H1 (cell line): ENCODE data around the gene DMXL2. TPM values are rescaled to one million over a fixed set of nuclear protein-coding genes. Genes with fewer than 3 reads are reported as not detected.

ENCODE experiments used
- CTCF ChIA-PET: fragments of 300-600 bp; sonication (Branson Sonifier 250); formaldehyde crosslinking; loops from one replicate; lab custom pipeline; 2021; ENCODE audit not compliant: partially characterized antibody; lab: Charles Lee
- POLR2A ChIA-PET: fragments of 300-600 bp; sonication (Branson Sonifier 250); formaldehyde crosslinking; loops from one replicate; lab custom pipeline; 2021; ENCODE audit warnings: inconsistent platforms; ENCODE audit not compliant: partially characterized antibody; lab: Charles Lee
- DNase-seq, 2 experiments: peaks; one replicate each; pipeline versions ENCODE4 v3.0.0 to v3.0.0-alpha.2; 2010 to 2022; ENCODE audit warnings: low spot score in 2 of 2, low read depth in 1 of 2, mixed read lengths in 1 of 2
- FAIRE-seq: peaks from 2 replicates; lab custom pipeline; 2011; peaks lifted over from hg19 to GRCh38; lab: Jason Lieb, UNC
- H2AFZ ChIP-seq: 2 replicates; pipeline ENCODE4 v1.8.1; 2012; ENCODE audit warnings: low read length, inconsistent platforms
- H2AK5ac ChIP-seq: 2 replicates; pipeline ENCODE4 v1.6.1; 2013; ENCODE audit warnings: low read depth, low read length
- H2BK120ac ChIP-seq: replicated peaks from 2 replicates; pipeline ENCODE3; 2013; ENCODE audit warnings: low read depth, low read length, inconsistent platforms
- H2BK12ac ChIP-seq: 2 replicates; pipeline ENCODE4 v1.6.1; 2013; ENCODE audit warnings: low read depth, low read length
- H2BK15ac ChIP-seq: 2 replicates; pipeline ENCODE4 v1.6.1; 2013; ENCODE audit warnings: low read length
- H2BK20ac ChIP-seq: 2 replicates; pipeline ENCODE4 v1.6.1; 2013; ENCODE audit warnings: low read length
- H2BK5ac ChIP-seq: 2 replicates; pipeline ENCODE4 v1.6.1; 2013; ENCODE audit warnings: low read depth, low read length
- H3K14ac ChIP-seq: 2 replicates; pipeline ENCODE4 v1.6.1; 2013; ENCODE audit warnings: inconsistent platforms; ENCODE audit not compliant: insufficient read length
- H3K18ac ChIP-seq: 2 replicates; pipeline ENCODE4 v1.6.1; 2013; ENCODE audit warnings: low read length; ENCODE audit errors: extremely low read depth
- H3K23ac ChIP-seq: 2 replicates; pipeline ENCODE4 v1.6.1; 2013; ENCODE audit warnings: inconsistent platforms; ENCODE audit not compliant: insufficient read length
- H3K23me2 ChIP-seq: 2 replicates; pipeline ENCODE4 v1.6.1; 2013; ENCODE audit warnings: low read depth, low read length
- H3K27ac ChIP-seq: 2 replicates; pipeline ENCODE4 v1.6.1; 2011; ENCODE audit warnings: low read depth, low read length, inconsistent platforms
- H3K27me3 ChIP-seq, 4 experiments: replicated peaks in 1 of 4; 1 replicate in 1 of 4; 2 replicates in 3 of 4; pipeline versions ENCODE4 v1.6.1 to v1.8.1; 2011 to 2013; ENCODE audit warnings: low read length in 3 of 4, mild to moderate bottlenecking in 3 of 4, inconsistent platforms in 2 of 4, mixed read lengths in 2 of 4, moderate library complexity in 1 of 4; ENCODE audit not compliant: control insufficient read depth in 3 of 4, insufficient read depth in 3 of 4; ENCODE audit errors: extremely low read depth in 1 of 4
- H3K36me3 ChIP-seq, 4 experiments: 2 replicates each; pipeline versions ENCODE4 v1.6.1 to v1.8.1; 2011 to 2013; ENCODE audit warnings: mild to moderate bottlenecking in 4 of 4, low read length in 3 of 4, moderate library complexity in 2 of 4, control low read depth in 1 of 4, inconsistent platforms in 1 of 4; ENCODE audit not compliant: insufficient read depth in 4 of 4, control insufficient read depth in 2 of 4
- H3K4ac ChIP-seq: replicated peaks from 2 replicates; pipeline ENCODE3; 2013; ENCODE audit warnings: low read length, low read depth, mixed read lengths, inconsistent platforms; ENCODE audit not compliant: insufficient read length
- H3K4me1 ChIP-seq, 4 experiments: replicated peaks in 1 of 4; 1 replicate in 1 of 4; 2 replicates in 3 of 4; pipeline versions ENCODE4 v1.6.1 to v1.8.1; 2011 to 2013; ENCODE audit warnings: low read length in 3 of 4, inconsistent platforms in 2 of 4, mixed read lengths in 1 of 4; ENCODE audit not compliant: insufficient read depth in 4 of 4, control insufficient read depth in 3 of 4
- H3K4me2 ChIP-seq, 2 experiments: 2 replicates each; pipeline versions ENCODE4 v1.6.1 to v1.8.1; 2011 to 2013; ENCODE audit warnings: low read depth in 2 of 2, low read length in 2 of 2, control low read depth in 1 of 2, inconsistent platforms in 1 of 2, mild to moderate bottlenecking in 1 of 2; ENCODE audit not compliant: insufficient read depth in 1 of 2
- H3K4me3 ChIP-seq, 4 experiments: fragments of 200-600, 300-600 bp in 1 of 4; sonication (generic), shearing (Covaris generic), sonication (Bioruptor Twin) in 1 of 4; 2 replicates each; pipeline versions ENCODE4 v1.5.1 to v1.8.1; 2011 to 2016; ENCODE audit warnings: low read length in 4 of 4, low read depth in 3 of 4, control low read depth in 2 of 4, inconsistent platforms in 2 of 4, mild to moderate bottlenecking in 2 of 4, mixed read lengths in 1 of 4, moderate library complexity in 1 of 4; ENCODE audit not compliant: insufficient read depth in 2 of 4; ENCODE audit errors: extremely low read depth in 1 of 4
- H3K56ac ChIP-seq: replicated peaks from 2 replicates; pipeline ENCODE3; 2013; ENCODE audit warnings: low read depth, mild to moderate bottlenecking, mixed read lengths, low read length, inconsistent platforms; ENCODE audit not compliant: insufficient read length
- H3K79me1 ChIP-seq: 2 replicates; pipeline ENCODE4 v1.6.1; 2013; ENCODE audit warnings: low read depth, low read length, control low read depth
- H3K79me2 ChIP-seq, 2 experiments: 2 replicates each; pipeline versions ENCODE4 v1.6.1 to v1.8.1; 2012 to 2013; ENCODE audit warnings: low read length in 2 of 2, mild to moderate bottlenecking in 2 of 2, inconsistent platforms in 1 of 2; ENCODE audit not compliant: insufficient read depth in 2 of 2, control insufficient read depth in 1 of 2
- H3K9ac ChIP-seq, 4 experiments: replicated peaks in 1 of 4; 1 replicate in 1 of 4; 2 replicates in 3 of 4; pipeline versions ENCODE4 v1.6.1 to v1.8.1; 2011 to 2013; ENCODE audit warnings: low read depth in 3 of 4, low read length in 3 of 4, control low read depth in 2 of 4, mild to moderate bottlenecking in 2 of 4, moderate library complexity in 2 of 4, inconsistent platforms in 1 of 4; ENCODE audit errors: extremely low read depth in 1 of 4
- H3K9me3 ChIP-seq, 2 experiments: 2 replicates each; pipeline versions ENCODE4 v1.6.1 to v1.8.1; 2012 to 2013; ENCODE audit warnings: mild to moderate bottlenecking in 2 of 2, moderate library complexity in 2 of 2, control low read depth in 1 of 2, inconsistent platforms in 1 of 2, low read depth in 1 of 2, low read length in 1 of 2, mixed read lengths in 1 of 2; ENCODE audit not compliant: insufficient read depth in 2 of 2
- H4K20me1 ChIP-seq, 2 experiments: replicated peaks in 1 of 2; 2 replicates each; pipeline versions ENCODE3 to v1.8.1; 2011 to 2013; ENCODE audit warnings: inconsistent platforms in 2 of 2, low read length in 2 of 2, mild to moderate bottlenecking in 1 of 2; ENCODE audit not compliant: insufficient read depth in 2 of 2, control insufficient read depth in 1 of 2
- H4K5ac ChIP-seq: 2 replicates; pipeline ENCODE4 v1.6.1; 2013; ENCODE audit warnings: low read length, low read depth, mixed read lengths, inconsistent platforms; ENCODE audit not compliant: insufficient read length
- H4K8ac ChIP-seq: 2 replicates; pipeline ENCODE4 v1.8.0; 2013; ENCODE audit warnings: mild to moderate bottlenecking, moderate library complexity, low read length, inconsistent platforms; ENCODE audit not compliant: insufficient read depth; ENCODE audit errors: extremely low read depth
- H4K91ac ChIP-seq: replicated peaks from 2 replicates; pipeline ENCODE3; 2013; ENCODE audit warnings: low read length, mixed read lengths, inconsistent platforms; ENCODE audit not compliant: insufficient read length
- ASH2L ChIP-seq: fragments of 200-600, 300-600 bp; sonication (generic); IDR thresholded peaks from one replicate; pipeline ENCODE4 v1.7.1; 2017; ENCODE audit warnings: low read length
- BACH1 ChIP-seq: IDR thresholded peaks from 2 replicates; pipeline ENCODE4 v1.6.1; 2012; ENCODE audit warnings: low read length, improper control_type of control experiment
- EGR1 ChIP-seq: IDR thresholded peaks from 2 replicates; pipeline ENCODE4 v1.6.1; 2011; ENCODE audit warnings: low read depth, low read length, borderline replicate concordance
- KDM5A ChIP-seq: fragments of 200-600 bp; IDR thresholded peaks from 2 replicates; pipeline ENCODE4 v1.7.1; 2012; ENCODE audit warnings: mild to moderate bottlenecking, low read length, inconsistent platforms, mixed read lengths
- NANOG ChIP-seq: IDR thresholded peaks from 2 replicates; pipeline ENCODE4 v1.6.1; 2011; ENCODE audit warnings: low read length, low read depth, mild to moderate bottlenecking, inconsistent platforms; ENCODE audit not compliant: insufficient read depth, poor library complexity, severe bottlenecking
- POLR2AphosphoS5 ChIP-seq: IDR thresholded peaks from 2 replicates; pipeline ENCODE4 v1.6.1; 2011; ENCODE audit warnings: low read depth, low read length
- RBBP5 ChIP-seq: IDR thresholded peaks from 2 replicates; pipeline ENCODE4 v1.7.1; 2012; ENCODE audit warnings: low read depth, mild to moderate bottlenecking, inconsistent platforms, low read length, moderate library complexity, borderline replicate concordance
- RFX5 ChIP-seq: IDR thresholded peaks from 2 replicates; pipeline ENCODE4 v1.6.1; 2011; ENCODE audit warnings: low read depth, low read length, improper control_type of control experiment, borderline replicate concordance
- SIX5 ChIP-seq: IDR thresholded peaks from 2 replicates; pipeline ENCODE4 v1.6.1; 2011; ENCODE audit warnings: mild to moderate bottlenecking, low read depth, low read length
- SUZ12 ChIP-seq: fragments of 200-600 bp; sonication (generic); IDR thresholded peaks from 2 replicates; pipeline ENCODE4 v1.6.1; 2012; ENCODE audit warnings: mild to moderate bottlenecking, inconsistent platforms, low read length, moderate library complexity, mixed read lengths
- WGBS, 2 experiments: shearing (Covaris generic) in 1 of 2; methylation state at CpG; one replicate each; pipeline versions ENCODE4 v1.1.6 to v1.1.7; 2013 to 2015; ENCODE audit warnings: low lambda C conversion rate in 2 of 2, mixed read lengths in 2 of 2, inconsistent platforms in 1 of 2, low coverage in 1 of 2, missing lambda C conversion rate in 1 of 2; ENCODE audit not compliant: insufficient replicate concordance in 2 of 2, insufficient coverage in 1 of 2, insufficient read length in 1 of 2; ENCODE audit errors: extremely low coverage in 1 of 2, missing lambda C conversion rate in 1 of 2; 5-methylcytosine and 5-hydroxymethylcytosine counted together
- polyA plus RNA-seq, 7 experiments: library from polyadenylated mRNA; depleted of rRNA in 3 of 7; stranded (reverse) in 5 of 7; unstranded in 2 of 7; fragments of >200 nt in 5 of 7; fragments of 200-250 nt in 2 of 7; gene quantifications; 1 replicate in 5 of 7; 2 replicates in 1 of 7; 4 replicates in 1 of 7; pipeline versions ENCODE4 v1.2.1 to v1.2.3, GENCODE V29; 2011 to 2013; ENCODE audit warnings: missing spikeins in 2 of 7, mixed read lengths in 2 of 7
- total RNA-seq: library from RNA; stranded (reverse); fragmentation: NEBNext Ultra II Directional; extraction: Animal tissue kit (Norgen Biotek cat#: 25700); gene quantifications from 2 replicates; pipeline ENCODE4 v1.2.1, GENCODE V29; 2021
- TF ChIP-seq, protein P1 (sequence below), 3 experiments: IDR thresholded peaks; 1 replicate in 2 of 3; 2 replicates in 1 of 3; pipeline versions ENCODE4 v1.5.1 to v1.6.1; 2011; ENCODE audit warnings: low read length in 3 of 3, mild to moderate bottlenecking in 3 of 3, inconsistent platforms in 2 of 3, low read depth in 1 of 3, moderate library complexity in 1 of 3; ENCODE audit not compliant: insufficient read depth in 1 of 3; ENCODE audit errors: control extremely low read depth in 1 of 3

DMXL2 gene
- total and polyA plus RNA-seq, 2 of the 8 experiments (the other 6 are each of a cell fraction or from before 2014, with no cell fraction given), result 9.5 to 10.6 TPM

DNA sequence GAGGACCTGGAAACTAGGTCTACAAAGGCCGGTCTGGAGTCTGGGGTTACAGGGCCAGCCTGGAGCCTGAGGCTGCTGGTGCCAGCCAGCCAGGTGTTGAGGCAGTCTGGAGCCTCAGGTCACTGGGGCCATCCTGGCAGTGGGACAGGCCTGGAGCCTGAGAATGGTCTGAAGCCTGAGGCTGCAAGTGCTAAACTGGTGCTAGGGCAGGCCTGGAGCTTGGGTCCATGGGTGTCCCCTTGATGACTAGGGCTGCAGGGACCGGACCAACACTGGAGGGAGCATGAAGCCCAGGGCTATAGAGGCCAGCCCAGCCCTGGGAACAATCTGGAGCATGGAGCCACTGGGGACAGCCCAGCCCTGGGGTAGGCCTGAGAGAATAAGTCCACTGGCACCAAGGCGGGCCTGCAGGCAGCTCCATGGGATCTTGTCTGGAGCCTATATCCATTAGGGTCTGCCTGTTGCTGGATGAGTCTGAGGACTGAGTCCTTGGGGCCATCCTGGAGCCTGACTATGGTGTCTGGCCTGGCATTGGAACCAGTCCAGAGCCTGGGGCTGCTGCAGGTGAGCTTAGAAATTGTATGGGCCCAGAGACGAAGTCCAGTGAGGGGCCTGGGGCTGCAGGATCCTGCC is 179.2 kb downstream of the DMXL2 start:
- Histone ChIP-seq H3K23ac (no peak overlapping the region), H3K4me1 (no peaks in the 10 kb centered on the region), H2BK12ac (no peak overlapping the region), H3K4me2 (no peak overlapping the region), H3K27me3 (no peaks in the 10 kb centered on the region), H4K20me1 (no peaks in the 10 kb centered on the region), H3K4me3 (no peak overlapping the region), H3K18ac (no peak overlapping the region; the same call in 1 of the 2 replicates), H3K27ac (no peak overlapping the region), H4K91ac (no peak overlapping the region), H2BK20ac (no peak overlapping the region), H2AK5ac (no peak overlapping the region), H3K36me3 (no peaks in the 10 kb centered on the region), H2BK15ac (no peak overlapping the region), H3K79me1 (no peaks in the 10 kb centered on the region), H3K23me2 (no peaks in the 10 kb centered on the region), H3K9ac (no peak overlapping the region), H4K8ac (peak overlapping the region; percentile 83; the same call in 1 of the 2 replicates), H3K9me3 (no peaks in the 10 kb centered on the region), H3K56ac (no peak overlapping the region), H3K14ac (no peak overlapping the region), H2AFZ (no peak overlapping the region), H2BK120ac (no peak overlapping the region), H2BK5ac (no peak overlapping the region), H3K79me2 (no peaks in the 10 kb centered on the region), H4K5ac (no peak overlapping the region), H3K4ac (no peak overlapping the region)
- 85% methylated on average over 4 of the region's 4 CpGs; no CpG with 5 or more reads in 1 of the 2 experiments for WGBS, 2 experiments
- DNase-seq, result no peak
- CTCF ChIA-PET, result interaction anchor here (0.6 to 0.9 kb wide), 2 partner anchors 41 to 341 kb away, joined by 3 read pairs; no protein-coding TSS in a partner anchor
- FAIRE-seq, result no peak
- POLR2A ChIA-PET, result no interaction called here
- no peak for TF ChIP-seq EGR1
- no peak for TF ChIP-seq KDM5A
- TF ChIP-seq BACH1, result no peak
- TF ChIP-seq POLR2AphosphoS5, result no peak
- TF ChIP-seq NANOG, result no peak
- TF ChIP-seq SIX5, result no peak
- TF ChIP-seq, protein P1, sequence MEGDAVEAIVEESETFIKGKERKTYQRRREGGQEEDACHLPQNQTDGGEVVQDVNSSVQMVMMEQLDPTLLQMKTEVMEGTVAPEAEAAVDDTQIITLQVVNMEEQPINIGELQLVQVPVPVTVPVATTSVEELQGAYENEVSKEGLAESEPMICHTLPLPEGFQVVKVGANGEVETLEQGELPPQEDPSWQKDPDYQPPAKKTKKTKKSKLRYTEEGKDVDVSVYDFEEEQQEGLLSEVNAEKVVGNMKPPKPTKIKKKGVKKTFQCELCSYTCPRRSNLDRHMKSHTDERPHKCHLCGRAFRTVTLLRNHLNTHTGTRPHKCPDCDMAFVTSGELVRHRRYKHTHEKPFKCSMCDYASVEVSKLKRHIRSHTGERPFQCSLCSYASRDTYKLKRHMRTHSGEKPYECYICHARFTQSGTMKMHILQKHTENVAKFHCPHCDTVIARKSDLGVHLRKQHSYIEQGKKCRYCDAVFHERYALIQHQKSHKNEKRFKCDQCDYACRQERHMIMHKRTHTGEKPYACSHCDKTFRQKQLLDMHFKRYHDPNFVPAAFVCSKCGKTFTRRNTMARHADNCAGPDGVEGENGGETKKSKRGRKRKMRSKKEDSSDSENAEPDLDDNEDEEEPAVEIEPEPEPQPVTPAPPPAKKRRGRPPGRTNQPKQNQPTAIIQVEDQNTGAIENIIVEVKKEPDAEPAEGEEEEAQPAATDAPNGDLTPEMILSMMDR (IDR thresholded peaks at IDR 0.05; ENCODE audit: control extremely low read depth in 1 of 3, insufficient read depth in 1 of 3, low read depth in 1 of 3, low read length in 3 of 3), result no peak
- no peak for TF ChIP-seq SUZ12
- TF ChIP-seq RBBP5, result no peak
- no peak for TF ChIP-seq RFX5
- TF ChIP-seq ASH2L, result no peak
